NCI-H2107 treated with DMSO at 0.1 percent for 48 hours (cell line): ENCODE results near the gene RAB42.

ENCODE experiments used
- DNase-seq: peaks from one replicate; lab custom pipeline; 2025; ENCODE audit not compliant: unreplicated experiment; lab: John Stamatoyannopoulos, UW

Gene RAB42

DNA sequence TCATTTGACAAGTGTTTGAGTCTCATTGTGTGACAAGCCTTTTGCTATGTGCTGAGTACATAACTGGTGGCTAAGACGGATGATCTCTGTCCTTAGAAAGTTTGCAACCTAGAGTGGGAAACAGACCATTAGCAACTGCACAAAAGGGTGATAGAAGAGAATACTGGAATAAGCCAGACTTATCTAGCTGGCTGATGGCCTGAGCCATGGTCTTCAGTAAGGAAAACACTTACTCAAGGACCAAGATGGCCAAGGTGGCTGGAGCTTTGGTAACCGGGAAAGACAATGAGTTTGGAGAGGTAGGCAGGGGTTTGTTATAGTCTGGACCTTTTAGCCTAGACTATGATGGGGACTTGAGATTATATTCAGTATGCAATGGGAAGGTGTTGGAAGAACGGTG is 52.4 kb downstream of the RAB42 start:
- DNase-seq: no peak
